GM18517 (cell line): Measurements from ENCODE around the gene ENGASE.
"Not testable (repeated sequence)": the region's sequence is repeated elsewhere in the genome, so short reads cannot be mapped to it uniquely, and the experiment has no call there.

Source experiments
- ATAC-seq: cut with Tn5 transposase; IDR thresholded peaks from one replicate; pipeline ENCODE4 v1.9.1; 2021; ENCODE audit warnings: mild to moderate bottlenecking, moderate library complexity; ENCODE audit not compliant: unreplicated experiment

Gene ENGASE

GRCh38 chr17:79052131-79052530 is 22.5 kb upstream of the ENGASE start:
- no peak for ATAC-seq

DNA sequence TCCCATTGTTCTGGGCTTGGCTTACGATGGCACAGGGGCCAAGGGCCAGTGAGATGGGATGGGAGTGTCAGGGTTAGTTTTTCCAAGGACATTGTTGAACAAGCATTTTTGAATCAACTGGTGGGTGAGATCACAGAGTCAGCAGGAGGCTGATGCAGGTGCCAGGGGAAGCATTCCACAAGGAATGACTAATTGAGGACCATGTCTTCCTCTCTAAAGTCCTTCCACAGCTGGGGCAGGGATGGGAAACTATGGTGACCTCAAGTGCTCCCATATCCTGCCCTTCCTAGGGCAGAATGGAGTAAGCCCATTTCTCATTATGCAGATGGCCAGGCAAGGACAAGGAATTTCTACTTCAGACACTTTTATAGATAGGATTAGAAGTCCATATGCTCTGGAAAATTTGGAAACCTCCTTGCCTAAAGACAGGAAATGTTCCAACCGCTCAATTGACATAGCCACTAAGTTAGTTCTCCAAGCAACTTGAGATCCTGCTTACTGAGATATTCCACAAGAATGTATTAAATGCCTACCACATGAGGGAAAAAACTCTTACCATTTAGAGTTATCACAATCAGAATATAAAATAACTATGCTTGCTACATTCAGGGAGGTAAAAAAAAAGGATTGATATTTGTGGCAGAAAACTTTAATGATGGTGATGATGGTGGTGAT is 21.2 kb upstream of the ENGASE start:
- no peak for ATAC-seq

GRCh38 chr17:79054200-79054960 is 20.2 kb upstream of the ENGASE start:
- ATAC-seq, result no peak

DNA sequence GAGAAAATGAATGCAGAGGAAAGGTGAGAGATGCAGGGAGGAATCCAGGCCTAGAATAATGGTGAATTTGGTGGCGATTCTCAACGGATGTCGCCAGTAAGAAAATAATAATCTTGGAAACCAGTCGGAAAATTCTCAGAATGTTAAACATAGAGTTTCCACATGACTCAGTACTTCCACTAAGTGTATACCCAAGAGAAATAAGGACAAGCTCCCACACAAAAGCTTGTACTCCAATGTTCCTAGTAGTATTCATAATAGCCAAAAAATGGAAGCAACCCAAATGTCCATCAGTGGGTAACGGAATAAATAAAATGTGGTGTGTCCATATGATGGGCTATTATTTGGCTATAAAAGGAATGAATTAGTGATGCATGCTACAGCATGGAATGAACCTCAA is 19.4 kb upstream of the ENGASE start:
- ATAC-seq, result no peak

DNA sequence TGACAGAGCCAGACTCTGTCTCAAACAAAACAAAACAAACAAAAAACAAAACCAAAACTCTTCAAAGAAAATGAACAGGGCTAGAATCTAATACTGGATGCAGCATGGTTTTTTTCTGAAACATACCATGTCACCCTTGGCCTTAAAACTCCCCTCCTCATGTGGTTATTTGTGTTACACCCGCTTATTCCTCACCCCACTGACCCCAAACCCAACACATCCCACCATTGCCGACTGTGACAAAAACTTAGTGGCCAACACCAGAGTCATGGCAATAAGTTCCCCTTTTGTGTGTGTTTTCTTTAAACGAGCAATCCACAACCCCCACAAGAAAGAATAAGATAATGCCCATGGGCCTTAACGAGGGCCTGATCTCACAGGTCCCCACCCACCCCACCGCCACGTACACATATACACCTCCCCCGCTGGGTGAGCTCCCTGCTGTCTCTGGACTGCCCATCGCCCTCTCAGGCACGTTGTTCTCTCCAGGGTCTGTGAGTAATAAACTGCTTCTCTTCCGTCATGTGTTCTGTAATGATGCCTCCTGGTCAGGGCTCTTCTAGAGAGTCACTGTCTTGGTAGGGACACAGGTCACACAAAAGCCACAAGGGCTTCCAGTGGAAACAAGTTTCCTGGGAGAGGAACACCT is 16.8 kb upstream of the ENGASE start:
- no peak for ATAC-seq

DNA sequence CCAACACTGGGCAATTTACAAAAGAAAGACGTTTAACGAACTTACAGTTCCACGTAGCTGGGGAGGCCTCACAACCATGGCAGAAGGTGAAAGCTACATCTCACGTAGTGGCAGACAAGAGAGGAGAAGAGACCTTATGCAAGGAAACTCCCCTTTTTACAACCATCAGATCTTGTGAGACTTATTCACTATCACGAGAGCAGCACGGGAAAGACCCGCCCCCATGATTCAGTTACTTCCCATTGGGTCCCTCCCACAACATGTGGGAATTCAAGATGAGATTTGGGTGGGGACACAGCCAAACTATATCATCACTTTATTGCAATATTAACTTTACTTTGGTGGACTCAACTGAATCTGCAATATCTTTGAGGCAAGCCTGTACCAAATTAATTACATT is 11.9 kb upstream of the ENGASE start:
- ATAC-seq, result no peak

GRCh38 chr17:79064026-79064425 is 10.6 kb upstream of the ENGASE start:
- ATAC-seq, result no peak

GRCh38 chr17:79065105-79065670 is 9.4 kb upstream of the ENGASE start:
- no peak for ATAC-seq

DNA sequence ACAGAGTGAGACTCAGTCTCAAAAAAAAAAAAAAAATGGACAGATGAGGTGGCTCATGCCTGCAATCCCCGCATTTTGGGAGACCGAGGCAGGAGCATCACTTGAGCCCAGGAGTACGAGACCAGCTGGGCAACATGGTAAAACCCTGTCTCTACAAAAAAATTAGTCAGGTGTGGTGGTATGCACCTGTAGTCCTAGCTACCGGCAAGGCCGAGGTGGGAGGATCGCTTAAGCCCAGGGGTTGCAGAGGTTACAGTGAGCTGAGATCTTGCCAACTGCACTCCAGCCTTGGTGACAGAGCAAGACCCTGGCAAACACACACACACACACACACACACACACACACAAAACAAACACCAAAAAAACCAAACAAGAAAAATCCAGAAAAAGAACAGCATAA is 7.7 kb upstream of the ENGASE start:
- ATAC-seq, result no peak

DNA sequence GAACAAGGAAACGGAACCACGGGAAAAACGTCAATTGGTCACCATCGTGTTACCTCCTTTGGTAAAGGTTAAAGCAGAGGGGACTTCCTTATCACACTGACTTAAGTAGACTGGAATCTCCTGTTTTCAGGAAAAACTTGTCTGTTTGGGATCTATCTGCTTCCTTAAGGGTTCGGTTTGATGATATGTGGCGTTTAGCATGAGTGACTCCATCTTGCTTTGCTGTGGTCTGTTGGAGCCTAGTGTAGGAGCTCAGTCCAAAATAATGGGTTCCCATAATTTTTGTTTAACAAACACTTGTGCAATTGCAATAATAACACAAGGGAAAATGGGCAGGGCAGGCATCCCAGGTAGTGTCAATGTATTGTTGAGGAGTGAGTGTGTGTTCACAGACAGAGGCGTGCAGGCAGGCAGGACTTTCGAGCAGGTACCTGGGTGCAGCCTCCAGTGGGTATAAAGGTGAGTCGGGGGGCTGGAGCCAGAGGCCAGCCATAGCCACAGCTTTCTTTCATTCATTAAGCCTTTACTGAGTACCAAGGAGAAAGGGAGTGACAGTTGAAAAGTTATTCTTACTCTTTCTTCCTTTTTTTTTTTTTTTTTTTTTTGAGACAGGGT is 4.3 kb upstream of the ENGASE start:
- no peak for ATAC-seq

- no peak for ATAC-seq
Observed at GRCh38 chr17:79071161-79071740, 3.4 kb upstream of the ENGASE start.

- no peak for ATAC-seq
Observed at GRCh38 chr17:79072544-79072943, 2.1 kb upstream of the ENGASE start.

DNA sequence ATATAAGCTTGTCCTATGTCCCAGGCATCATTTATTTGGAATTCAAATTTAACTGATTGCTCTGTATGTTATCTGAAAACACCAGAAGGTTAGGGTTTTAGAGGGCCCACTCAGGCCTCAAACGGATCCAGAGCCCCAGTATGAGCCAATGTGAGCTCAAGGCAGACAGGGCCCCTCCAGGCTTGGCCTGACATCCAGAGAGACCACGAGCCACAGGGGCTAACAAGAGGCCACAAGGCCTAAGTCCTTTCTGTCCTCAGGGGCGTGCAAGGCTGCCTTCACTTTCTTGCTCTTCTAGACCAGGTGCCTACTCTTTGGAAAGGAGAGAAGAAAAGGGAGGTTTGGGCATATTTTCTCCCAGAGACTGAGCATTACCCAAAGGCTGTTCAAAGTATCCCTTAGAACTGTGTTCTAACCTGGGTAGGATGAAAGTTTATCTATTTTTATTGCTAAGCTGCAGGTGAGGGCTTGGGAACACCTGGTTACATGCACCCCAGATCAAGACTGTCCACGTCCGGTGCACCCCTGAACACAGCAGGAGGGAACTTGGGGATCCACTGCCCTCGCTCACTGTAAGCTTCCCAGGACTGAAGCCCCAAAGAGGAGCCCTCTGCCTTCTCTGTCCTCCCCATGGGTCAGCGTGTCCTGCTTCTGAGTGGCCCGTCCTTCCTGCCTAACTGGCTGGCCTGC is 1.5 kb upstream of the ENGASE start:
- ATAC-seq, result no peak

- ATAC-seq, result no peak
Observed at GRCh38 chr17:79073706-79074088, 927 bp upstream of the ENGASE start.

GRCh38 chr17:79074121-79074648 is 439 bp upstream of the ENGASE start:
- ATAC-seq, result not testable (repeated sequence)

DNA sequence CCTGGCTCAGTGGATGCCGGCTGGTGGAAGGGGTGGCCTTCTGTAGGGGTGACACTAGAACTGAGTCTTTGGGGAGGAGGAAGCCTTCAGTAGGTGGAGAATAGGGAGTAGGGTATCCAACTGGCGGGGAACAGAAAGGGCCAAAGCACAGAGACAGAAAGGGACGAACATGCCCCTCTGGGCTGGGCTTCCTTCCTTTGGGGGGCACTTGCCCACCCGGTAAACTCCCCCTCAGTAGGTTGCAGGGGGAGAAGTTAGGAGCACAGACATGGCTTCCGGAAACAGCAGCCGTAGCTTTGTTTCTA is 774 bp downstream of the ENGASE start:
- ATAC-seq, result peak; percentile 7

DNA sequence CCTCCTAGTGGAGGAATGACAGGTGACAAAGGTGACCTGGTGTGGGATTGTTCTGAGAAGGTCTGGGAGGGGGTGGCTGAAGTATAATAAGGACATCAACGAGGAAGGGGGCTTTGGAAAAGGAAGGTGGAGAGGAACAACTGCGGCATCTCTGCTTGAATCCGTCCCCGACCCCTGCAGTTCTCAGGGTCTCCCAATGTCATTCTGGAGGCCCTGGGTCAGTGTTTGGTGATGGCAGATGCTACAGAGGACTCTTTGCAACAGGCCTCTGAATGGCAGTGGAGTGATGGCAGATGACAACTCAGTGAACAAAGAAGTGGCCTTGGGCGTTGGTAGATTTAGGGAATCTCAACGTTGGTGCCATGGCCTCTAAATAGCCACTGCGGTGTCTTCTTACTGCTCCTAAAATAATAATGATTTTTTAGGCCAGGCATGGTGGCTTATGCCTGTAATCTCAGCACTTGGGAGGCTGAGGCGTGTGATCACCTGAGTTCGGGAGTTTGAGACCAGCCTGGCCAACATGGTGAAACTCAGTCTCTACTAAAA is 1.3 kb downstream of the ENGASE start:
- ATAC-seq, result no peak

GRCh38 chr17:79077587-79077986 is 3.0 kb downstream of the ENGASE start:
- ATAC-seq, result no peak

DNA sequence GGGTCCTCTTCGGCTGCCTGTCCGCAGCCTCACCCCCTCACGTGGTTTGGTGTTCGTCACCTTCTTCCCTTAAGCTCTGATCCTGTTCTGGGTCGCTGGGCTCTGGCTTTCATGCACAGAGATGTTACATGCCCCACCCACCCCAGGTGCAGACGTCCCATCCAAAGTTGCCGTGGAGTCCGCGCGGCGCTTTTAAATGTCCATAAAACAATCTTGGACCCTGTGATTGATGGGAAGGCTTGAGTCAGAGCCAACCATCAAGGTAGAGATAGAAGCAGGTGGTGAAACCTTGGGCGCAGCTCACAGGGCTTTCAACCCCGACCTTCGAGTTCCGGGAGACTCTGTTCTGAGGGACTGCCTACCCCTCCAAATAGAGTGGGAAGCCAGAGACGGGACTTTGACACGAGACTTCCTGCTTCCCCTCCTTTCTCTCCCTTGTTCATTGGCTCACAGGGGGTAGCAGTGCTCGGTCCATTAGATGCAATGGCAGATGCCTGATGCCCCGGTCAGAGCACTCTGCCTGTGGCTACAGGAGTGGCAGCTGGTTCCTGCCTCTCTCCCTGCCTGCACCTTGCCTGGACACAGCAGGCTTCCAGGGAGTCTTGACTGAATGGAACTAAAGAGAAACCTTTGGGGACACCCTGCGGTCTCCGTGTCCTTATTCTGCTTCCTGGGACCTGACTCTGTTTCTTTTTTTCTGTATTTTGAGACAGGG is 4.0 kb downstream of the ENGASE start:
- no peak for ATAC-seq
